ENCODE results near the gene HMGCL.

GRCh38 chr1:23867895-23868556, 42.8 kb upstream of the HMGCL start, which contains the start of gene FUCA1:
- TF ChIP-seq CTCF (IDR thresholded peaks at IDR 0.05): peak; percentile 90 to 98 (median 96)
- peak; percentile 59 to 78 for TF ChIP-seq POLR2A (IDR thresholded peaks at IDR 0.05)

Measured in uterus (tissue), 2 donors.